Measurements from ENCODE around the gene TEX28. TPM values are rescaled to one million over a fixed set of nuclear protein-coding genes. Genes with fewer than 3 reads are reported as not detected.
A peak's percentile ranks its signal among the peaks of the same experiment; 100 is the strongest.
"Not testable (repeated sequence)": the region's sequence is repeated elsewhere in the genome, so short reads cannot be mapped to it uniquely, and the experiment has no call there.

TEX28 gene, protein sequence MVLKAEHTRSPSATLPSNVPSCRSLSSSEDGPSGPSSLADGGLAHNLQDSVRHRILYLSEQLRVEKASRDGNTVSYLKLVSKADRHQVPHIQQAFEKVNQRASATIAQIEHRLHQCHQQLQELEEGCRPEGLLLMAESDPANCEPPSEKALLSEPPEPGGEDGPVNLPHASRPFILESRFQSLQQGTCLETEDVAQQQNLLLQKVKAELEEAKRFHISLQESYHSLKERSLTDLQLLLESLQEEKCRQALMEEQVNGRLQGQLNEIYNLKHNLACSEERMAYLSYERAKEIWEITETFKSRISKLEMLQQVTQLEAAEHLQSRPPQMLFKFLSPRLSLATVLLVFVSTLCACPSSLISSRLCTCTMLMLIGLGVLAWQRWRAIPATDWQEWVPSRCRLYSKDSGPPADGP
- polyA plus RNA-seq (ENCODE audit: insufficient read length in 3 of 3): not detected
- long read RNA-seq, donor 1: 0 reads
- long read RNA-seq, donor 2: 0 reads
- long read RNA-seq, donor 3: 0 reads
- long read RNA-seq, donor 4: 0 reads
- long read RNA-seq, donor 5: 0 reads
- long read RNA-seq, donor 6: 0 reads
- long read RNA-seq, donor 7: 0 reads
- long read RNA-seq, donor 8: 0 reads
- long read RNA-seq, donor 9: 0 reads
- long read RNA-seq, donor 10: 0 reads
- long read RNA-seq, donor 11: 0 reads
- long read RNA-seq, donor 12: 0 reads
- long read RNA-seq, donor 13: 0 reads
- long read RNA-seq, donor 14: 0 reads
- long read RNA-seq, donor 15: 0 reads
- long read RNA-seq, donor 16: 0 reads

DNA sequence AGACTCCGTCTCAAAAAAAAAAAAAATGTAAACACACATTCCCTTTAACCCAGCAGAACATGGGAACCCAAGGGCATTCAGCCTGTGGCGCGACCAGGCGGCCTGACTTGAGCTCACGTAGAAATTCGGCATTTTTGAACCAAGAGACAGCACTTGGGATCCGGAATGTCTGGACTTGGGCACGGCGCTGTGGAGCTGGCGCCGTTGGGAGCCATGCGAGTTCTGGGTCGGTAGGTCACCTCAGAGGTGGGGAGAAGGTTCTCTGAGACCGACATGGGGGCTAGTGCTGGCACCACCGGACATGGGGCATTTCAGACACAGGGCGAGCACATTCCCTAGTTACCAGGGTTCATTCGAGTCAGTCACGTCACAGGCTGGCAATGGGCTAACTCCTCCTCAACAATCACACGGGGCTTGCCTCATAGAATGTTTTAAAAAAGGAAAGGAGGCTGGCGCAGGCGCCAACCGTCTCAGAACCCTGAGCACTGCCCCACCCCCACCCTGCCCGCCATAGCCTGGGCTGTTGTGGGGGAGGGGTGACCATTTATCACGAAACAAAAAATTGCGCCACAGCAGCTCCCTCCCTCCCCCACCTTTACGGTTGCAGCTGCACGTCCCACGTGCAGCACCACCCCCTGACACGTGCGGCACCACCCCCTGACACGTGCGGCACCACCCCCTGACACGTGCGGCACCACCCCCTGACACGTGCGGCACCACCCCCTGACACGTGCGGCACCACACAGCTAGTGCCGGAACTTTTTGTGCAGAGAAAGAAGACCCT is at the start of gene TEX28:
Gene TEX28, minus strand, starts transcription at position 334 of the 784 bp plus-strand sequence. CDS start 3,007 bp downstream, outside the sequence.
- DNase-seq: no peak

DNA sequence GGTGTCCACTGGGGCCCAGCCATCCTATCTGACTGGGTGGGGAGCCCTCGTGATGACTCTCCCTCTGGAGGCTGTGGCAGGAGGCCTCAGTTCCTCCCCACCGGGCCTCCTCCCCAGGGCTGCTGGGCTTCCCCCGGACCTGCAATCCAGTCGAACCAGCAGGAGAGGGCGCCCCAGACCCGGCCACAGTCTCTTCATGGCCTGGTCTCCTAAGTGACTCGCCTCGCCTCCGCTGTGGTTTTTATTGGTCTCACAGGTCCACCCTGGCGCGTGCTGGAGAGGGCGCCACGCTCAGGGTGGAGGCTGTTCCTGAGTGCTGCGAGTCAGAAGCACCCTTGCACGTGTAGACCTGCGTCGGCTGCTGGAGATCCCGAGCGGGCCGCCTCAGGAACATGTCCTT is 48.7 kb upstream of the TEX28 start:
- DNase-seq: not testable (repeated sequence)

DNA sequence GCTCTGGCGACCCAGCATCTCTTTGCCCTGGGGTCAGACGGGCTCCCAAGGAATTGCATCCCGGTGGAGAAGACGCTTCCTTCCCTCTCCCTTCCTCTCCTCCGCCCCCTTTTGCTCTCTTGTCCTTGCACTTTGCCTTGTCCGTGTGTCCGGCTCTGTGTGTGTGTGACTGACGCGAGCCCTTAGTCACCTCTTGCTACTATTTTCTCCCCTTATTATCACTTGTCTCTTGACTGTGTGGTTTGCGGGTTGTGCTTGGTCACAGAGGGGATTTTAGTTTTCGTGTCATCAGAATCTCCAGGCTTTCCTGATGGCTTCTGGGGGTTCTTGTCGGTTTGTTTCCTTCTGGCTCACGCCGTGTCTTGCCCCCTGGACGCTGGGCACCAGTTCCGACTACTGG is 48.1 kb upstream of the TEX28 start:
- DNase-seq: not testable (repeated sequence)

DNA sequence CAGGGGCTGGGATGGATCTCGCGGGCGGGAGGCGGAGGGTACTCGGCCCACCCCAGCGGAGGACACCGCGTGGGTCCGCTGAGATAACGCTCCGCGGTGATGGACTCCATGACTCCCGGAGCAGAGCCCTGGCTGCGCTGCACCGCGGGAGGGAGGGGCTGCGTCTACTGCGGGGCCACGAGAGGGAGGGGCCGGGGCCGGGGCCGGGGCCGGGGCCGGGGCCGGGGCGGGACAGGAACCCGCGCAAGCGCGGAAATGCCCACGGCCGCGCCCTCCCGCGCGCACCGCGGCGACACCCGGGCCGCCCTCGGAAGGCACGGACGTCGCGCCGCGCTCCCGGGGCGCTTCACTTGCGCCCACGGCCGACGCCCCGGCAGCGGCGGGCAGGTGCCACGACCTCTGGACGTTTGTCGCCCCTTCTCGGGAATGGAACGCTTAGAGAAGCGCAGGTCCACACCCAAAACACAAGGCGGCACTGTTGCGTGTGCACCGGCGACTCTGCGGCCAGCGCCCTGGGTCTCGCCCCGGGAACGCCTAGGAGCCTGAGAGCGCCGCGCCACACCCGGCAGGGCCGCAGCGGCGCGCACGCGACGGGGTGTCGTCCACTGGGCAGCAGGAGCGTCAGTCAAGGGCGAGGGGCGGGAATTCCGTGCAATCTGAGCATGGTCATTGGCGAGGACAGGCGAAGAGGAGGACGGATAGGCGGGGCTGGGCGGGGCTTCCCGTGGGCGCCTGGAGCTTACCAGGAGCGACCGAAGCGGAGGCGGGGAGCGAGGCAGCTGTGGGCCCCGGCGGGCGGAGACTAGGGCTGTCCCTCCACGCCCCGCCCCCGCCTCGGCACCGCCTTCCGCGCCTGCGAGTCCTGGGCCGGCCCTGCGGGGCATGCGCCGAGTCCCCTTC is 46.7 kb upstream of the TEX28 start:
- not testable (repeated sequence) for DNase-seq

DNA sequence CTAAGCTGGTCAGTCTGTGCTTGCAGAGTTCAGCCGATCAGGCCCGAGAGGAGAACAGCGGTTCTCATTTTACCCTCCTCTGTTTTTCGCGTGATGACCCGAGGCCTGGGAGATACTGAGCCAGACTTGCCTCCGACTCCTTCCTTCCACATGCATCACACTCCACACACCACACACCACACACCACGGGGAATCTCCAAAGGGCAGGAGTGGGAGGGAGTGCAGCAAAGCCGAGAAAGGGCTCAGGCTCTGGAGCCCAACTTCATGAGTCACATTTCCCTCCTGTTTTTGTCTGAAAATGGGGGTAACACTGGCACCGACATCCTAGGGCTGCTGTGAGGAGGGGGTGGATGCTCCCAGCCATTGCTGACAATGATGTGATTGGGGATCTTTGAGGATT is 39.6 kb upstream of the TEX28 start:
- DNase-seq: no peak

DNA sequence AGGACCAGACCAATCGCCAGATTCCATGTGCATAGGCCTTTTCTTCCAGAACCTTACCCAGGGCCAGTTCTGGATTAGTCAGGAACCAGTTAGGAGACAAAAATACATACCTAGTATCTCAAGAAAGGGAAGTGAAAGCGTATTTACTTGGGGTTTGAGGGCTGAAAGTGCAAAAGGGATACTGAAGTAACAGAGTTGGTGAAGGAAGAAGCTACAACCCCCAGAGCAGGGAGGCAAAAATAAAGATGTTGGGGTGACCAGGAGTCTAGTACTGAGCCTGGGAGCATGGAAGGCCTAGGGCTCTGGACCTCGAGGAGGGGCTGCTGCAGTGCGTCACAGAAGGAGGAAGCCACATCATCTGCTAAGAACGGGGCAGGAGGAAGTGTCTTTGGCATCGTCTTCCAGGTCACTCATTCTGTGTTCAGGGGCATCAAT is 38.9 kb upstream of the TEX28 start:
- no peak for DNase-seq

DNA sequence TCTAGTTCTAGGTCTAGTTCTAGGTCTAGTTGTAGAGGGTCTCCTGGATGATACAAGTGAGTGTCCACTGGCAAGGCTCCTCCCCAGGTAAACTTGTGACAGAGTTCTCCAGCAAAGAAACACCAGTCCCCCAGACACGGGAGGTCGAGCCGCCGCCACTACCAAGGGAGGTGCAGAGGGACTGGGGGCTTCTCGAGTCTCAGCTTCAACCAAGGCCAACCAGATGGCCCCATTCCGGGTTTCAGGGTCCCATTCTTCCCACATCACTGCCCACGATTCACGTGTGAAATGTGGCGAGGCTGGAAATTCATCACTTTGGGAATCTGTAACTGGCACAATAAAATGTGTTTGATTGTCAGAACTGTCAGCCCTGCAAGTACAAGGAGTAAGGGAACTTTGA is 38.2 kb upstream of the TEX28 start:
- DNase-seq: no peak

DNA sequence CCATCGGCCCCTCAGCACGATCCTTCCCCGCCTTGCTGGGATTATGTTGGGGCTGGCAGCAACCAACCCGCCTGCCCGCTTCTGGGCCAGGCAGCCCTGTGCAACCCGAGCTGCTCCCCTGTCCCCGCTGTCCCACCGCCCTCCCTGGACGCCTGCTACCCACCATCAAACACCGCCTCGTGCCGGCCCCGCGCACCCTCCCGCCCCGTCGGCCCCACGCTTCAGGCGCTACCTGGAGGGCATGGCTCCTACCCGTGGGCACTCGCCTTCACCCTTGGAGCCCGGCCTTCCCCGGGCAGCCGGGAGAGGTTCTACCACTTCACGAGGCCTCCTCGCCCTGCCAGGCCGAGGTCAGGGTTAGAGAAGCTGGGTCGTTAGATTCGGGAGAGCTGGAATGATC is 37.6 kb upstream of the TEX28 start:
- no peak for DNase-seq

DNA sequence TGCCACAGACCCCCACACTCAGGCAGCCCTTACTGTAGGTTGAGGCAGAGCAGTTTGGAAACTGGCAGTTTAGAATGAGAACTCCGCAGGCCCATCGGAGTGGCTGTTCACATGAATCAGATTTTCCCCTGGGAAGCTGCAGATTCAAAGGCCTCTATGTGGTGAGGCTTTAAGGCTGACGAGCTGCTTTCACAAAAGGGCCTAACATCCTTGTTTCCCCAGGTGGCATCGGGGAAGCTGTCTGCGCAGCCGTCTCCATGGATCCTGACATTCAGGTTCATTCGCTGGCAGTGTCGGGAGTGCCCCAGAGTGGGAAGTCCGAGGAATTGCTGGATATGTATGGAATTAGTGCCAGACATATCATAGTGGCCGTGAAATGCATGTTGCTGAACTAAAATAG is 34.4 kb upstream of the TEX28 start:
- DNase-seq: no peak

DNA sequence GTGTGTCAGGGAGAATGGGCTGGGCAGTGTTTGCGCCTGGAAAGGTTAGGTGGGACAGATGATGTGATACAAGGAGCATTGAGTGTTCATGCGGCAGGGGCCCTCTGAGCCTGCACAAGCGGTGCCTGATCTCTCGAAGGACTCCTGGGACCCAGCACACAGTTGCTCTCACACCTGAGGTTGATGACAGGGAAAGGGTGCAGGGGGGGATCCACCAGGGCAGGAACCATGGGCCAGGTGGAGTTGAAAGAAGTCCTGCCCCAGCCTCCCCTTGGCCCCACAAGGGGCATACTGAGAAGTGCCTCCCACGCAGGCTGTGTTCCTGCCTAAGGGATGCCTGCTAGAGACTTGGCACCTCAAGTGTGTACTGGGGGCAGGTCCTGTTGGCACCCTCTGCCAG is 33.7 kb upstream of the TEX28 start:
- DNase-seq: no peak

DNA sequence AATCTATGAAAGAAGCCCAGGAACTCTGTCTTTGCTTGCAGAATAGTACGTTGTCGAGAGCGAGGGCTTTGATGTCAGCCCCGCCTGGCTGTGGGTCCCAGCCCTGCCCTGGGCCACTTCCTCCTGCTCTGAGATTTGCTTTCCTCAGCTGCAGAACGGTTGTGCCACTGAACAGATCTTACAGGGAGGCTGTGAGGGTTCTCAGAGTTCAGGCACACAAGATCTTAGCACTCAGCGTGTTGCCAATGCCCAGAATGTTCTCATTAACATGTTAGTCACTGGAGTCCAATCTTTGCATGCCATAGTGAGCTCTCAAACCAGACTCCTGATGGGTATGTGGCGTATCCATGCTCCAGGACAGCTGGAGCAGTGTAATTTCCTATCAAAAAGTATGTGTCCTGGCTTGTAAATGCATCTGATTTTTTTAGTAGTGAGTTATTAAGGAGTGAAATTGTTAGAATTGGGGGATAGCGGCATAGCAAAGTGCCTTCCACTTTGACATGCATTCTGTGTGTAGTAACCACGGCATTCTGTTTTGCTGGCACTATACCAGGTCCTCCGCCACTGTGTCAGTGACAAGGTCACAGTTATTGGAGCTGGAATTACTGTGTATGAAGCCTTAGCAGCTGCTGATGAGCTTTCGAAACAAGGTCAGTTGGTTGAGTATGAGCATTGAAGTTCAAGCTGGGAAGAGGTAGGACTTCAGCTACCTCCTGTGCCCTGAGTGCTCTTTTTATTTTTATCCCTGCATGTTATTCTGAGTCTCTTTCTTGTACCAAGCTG is 32.3 kb upstream of the TEX28 start:
- DNase-seq: no peak

DNA sequence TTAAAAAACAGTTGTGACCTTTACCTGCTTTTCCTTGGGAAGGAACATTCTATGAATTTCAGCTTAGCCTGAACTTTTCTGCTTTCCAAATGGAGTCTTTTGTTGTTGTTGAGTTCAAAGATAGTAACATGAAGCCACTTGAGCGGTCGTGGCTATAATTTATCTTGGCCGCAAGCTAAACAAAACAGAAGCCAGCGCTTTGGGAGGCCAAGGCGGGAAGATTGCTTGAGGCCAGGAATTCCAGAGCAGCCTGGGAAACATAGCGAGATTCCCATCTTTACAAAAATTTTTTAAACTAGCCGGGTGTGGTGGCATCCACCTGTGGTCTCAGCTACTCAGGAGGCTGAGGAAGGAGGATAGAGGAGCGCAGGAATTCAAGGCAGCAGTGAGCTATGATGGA is 30.6 kb upstream of the TEX28 start:
- DNase-seq: peak; percentile 58

DNA sequence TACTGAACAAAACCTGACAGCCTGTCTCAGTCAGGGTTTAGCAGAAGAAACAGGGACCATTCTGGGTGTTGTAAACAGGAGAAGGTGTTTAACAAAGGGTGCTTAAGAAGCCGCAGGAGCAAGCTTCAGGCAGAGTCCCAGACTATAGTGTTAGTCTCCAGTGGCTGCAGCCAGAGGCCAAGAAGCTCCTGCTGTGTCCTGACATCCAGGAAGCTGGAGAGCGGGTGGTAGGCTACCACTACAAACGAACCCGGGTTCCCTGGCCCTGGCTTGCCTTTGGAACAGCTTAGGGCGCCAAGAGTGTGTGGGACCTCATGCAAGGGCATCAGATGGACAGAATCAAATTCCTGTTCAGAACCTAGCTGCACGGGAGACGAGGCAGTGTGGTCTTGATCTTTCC is 28.6 kb upstream of the TEX28 start:
- no peak for DNase-seq

DNA sequence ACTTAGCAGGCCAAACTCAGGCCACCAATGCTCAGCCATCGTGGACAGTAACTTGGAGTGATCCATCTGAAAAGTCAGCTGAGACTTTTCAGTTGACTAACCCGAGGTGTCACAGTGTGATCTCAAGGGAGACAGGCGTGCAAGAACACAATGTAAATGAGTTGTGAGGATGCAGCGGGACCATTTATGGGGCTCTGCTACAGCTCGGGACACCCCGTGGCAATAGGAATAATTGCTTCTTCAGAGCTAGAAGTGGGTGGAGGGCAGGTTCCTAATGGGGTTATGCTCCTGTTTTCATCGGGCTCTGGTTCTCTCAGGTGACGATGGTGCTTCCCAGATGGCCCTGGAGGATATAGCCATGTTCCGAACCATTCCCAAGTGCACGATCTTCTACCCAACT is 28.0 kb upstream of the TEX28 start:
- DNase-seq: no peak

DNA sequence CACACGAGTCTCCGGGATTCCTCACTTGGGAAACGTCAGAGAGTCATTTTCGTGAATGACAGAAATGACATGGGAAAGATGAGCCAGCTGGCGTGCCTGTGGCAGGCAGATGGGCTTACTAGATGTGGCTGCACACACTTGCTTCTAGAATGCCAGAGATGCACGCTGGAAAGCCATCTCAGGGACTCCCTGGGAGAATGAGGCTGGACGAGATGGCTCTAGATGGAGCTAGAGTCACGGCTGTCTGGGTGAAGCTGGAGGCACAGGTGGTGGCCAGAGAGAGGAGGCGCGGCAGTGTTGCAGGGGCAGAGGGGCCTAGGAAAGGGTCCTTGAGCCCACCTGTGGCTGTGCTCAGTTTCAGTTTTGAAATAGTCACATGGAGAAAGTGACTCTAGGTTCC is 26.7 kb upstream of the TEX28 start:
- DNase-seq: no peak

DNA sequence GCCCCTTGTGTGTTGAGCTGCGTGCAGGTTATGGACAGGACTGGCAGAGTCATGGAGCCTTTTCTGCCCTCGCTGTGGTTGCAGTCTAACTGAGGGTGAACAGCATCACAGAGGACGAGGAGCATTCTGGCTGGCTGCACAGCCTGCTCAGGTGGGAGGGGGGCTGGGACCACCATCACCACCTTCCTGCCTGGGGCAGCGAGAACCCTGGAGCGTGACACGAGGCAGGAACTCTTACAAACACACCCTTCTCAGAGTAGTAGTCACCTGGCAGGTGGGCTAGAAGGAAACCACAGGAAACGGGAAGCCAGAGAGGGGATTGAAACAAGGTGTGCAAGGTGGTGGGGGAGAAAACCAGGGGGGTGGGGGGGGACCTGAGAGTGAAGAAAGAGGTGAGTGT is 26.2 kb upstream of the TEX28 start:
- DNase-seq: no peak

DNA sequence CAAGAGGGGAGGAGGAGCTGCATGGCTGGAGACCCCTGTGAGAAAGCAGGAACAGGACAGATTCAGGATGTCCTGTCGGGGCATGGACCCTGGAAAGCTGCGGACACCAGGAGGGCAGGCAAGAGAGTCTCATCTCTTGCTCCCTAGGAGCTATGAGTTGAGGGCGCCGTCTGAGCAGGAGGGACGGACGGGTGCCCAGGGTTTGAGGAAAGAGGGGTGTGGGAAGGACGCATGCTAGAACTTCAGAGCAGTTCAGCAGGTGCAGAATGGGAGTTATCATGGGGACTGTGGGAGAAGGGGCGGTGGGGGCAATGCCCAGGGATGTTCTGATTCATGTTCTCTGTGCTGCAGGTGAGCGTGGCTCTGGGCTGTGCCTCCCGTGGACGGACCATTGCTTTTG is 25.5 kb upstream of the TEX28 start:
- no peak for DNase-seq

DNA sequence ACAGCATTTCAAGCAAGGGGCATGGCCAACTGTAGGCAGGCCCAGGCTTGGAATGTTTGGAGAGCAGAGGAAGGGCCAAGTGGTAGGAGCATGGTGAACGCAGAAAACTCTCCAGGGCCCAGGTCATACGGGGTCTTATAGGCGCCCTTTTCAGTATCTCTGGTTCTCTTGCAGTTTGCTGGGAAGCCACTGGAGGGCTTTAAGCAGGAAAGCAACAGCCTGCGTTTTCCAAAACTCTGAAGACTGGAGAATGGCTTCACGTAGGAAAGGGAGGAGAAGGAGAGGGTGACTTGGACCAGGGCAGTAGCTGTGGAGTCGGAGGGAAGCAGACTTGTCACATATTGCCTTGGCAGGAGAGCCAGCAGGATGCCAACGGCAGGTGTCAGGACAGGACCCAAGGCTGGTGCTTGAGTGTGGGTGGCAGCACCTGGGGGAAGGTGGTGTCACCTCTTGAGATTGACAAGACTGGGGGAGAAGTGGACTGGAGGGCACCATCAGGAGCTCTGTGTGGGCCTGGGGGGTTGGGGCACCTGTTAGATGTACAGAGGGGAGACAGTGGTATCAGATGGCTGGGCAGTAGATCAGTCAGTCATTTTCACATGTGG is 22.6 kb upstream of the TEX28 start:
- DNase-seq: no peak

DNA sequence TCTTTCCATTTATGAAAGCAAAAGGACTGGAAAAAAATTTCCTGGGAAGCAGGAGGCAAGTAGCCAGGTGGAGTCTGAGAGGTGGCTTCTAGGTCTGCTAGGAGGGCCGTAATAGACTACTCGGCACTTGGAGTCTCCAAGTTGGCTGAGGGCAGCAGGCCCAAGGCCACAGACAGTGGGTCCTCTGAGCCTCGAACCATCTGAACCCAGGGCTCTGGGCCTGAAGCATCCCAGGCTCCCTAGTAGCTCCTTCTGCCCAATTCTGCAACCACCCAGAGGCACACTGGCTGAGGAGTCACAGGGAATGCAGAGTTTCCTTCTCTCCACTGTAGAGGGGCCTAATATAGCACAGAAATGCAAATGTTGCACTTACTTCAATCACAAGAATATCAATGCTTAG is 20.5 kb upstream of the TEX28 start:
- no peak for DNase-seq

DNA sequence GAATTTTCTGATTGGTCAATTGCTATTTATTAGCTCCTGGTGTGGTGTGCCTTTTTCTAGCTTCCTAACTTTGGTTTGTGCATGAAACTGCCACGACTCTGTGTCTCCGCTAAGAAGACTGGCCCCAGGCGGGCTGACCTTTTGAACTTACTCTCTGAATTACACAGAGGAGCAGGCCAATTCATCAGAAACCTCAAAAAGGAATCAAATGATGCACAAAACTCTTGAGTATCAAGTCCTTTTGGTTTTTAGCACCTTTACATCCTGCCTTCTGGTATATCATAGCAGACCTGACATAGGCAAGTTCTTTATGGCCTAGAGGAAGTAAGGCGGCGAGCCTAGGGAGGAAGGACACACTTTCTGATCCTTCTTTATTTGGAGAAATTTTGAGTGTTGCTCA is 18.2 kb upstream of the TEX28 start:
- DNase-seq: no peak
